WI38 (cell line): Measurements from ENCODE around the gene REEP6.

Source experiments
- H3K4me3 ChIP-seq: 2 replicates; pipeline ENCODE4 v1.5.1; 2011; ENCODE audit warnings: low read depth, mild to moderate bottlenecking, control low read depth, low read length
- CTCF ChIP-seq: IDR thresholded peaks from 2 replicates; pipeline ENCODE4 v1.5.1; 2012; ENCODE audit warnings: low read depth, mild to moderate bottlenecking, control low read depth, low read length

REEP6 gene

GRCh38 chr19:1470305-1471009, 20.5 kb upstream of the REEP6 start:
- no peak for TF ChIP-seq CTCF
- peak overlapping the region; percentile 30 for H3K4me3 ChIP-seq

- peak overlapping the region; percentile 30 for H3K4me3 ChIP-seq
- TF ChIP-seq CTCF: no peak
Measured at GRCh38 chr19:1471010-1471514, 19.9 kb upstream of the REEP6 start.

GRCh38 chr19:1471515-1472160, 19.3 kb upstream of the REEP6 start:
- TF ChIP-seq CTCF: no peak
- no peak overlapping the region for H3K4me3 ChIP-seq

- no peak overlapping the region for H3K4me3 ChIP-seq
- no peak for TF ChIP-seq CTCF
Measured at GRCh38 chr19:1472231-1473084, 18.5 kb upstream of the REEP6 start.

- no peak for TF ChIP-seq CTCF
- no peak overlapping the region for H3K4me3 ChIP-seq
Measured at GRCh38 chr19:1473085-1473851, 17.7 kb upstream of the REEP6 start.

GRCh38 chr19:1474011-1474764, 16.8 kb upstream of the REEP6 start:
- no peak for TF ChIP-seq CTCF
- no peak overlapping the region for H3K4me3 ChIP-seq
